Keratinocyte (primary cell): ENCODE results near the gene HPSE2. TPM values are rescaled to one million over a fixed set of nuclear protein-coding genes. Genes with fewer than 3 reads are reported as not detected.

Source experiments
- DNase-seq: peaks from one replicate; pipeline ENCODE4 v3.0.0-alpha.2; 2011; ENCODE audit warnings: low read depth, missing footprints, low spot score
- FAIRE-seq: peaks from 2 replicates; lab custom pipeline; 2011; peaks lifted over from hg19 to GRCh38; lab: Jason Lieb, UNC
- H2AFZ ChIP-seq: 2 replicates; pipeline ENCODE4 v1.6.0; 2012; ENCODE audit warnings: low read length, control low read depth, inconsistent platforms; ENCODE audit not compliant: control insufficient read depth
- H3K27ac ChIP-seq: 2 replicates; pipeline ENCODE4 v1.5.1; 2011; ENCODE audit warnings: low read length; ENCODE audit not compliant: control insufficient read depth, insufficient read depth
- H3K27me3 ChIP-seq: 3 replicates; pipeline ENCODE4 v1.6.0; 2011; ENCODE audit warnings: low read length; ENCODE audit not compliant: control insufficient read depth, insufficient read depth; ENCODE audit errors: extremely low read depth
- H3K36me3 ChIP-seq, 2 experiments: 2 replicates in 1 of 2; 3 replicates in 1 of 2; pipeline ENCODE4 v1.5.1; 2011; ENCODE audit warnings: low read length in 2 of 2, mild to moderate bottlenecking in 1 of 2; ENCODE audit not compliant: control insufficient read depth in 2 of 2, insufficient read depth in 2 of 2; ENCODE audit errors: extremely low read depth in 1 of 2
- H3K4me1 ChIP-seq: 3 replicates; pipeline ENCODE4 v1.5.1; 2011; ENCODE audit warnings: low read length; ENCODE audit not compliant: control insufficient read depth, insufficient read depth; ENCODE audit errors: extremely low read depth
- H3K4me2 ChIP-seq: 3 replicates; pipeline ENCODE4 v1.6.0; 2011; ENCODE audit warnings: low read depth, low read length; ENCODE audit not compliant: control insufficient read depth, insufficient read depth; ENCODE audit errors: extremely low read depth
- H3K4me3 ChIP-seq, 3 experiments: fragments of 200-600 bp in 1 of 3; sonication (generic) in 1 of 3; 2 replicates in 2 of 3; 3 replicates in 1 of 3; pipeline ENCODE4 v1.5.1; 2011 to 2016; ENCODE audit warnings: low read length in 3 of 3, mild to moderate bottlenecking in 3 of 3, control low read depth in 2 of 3, inconsistent platforms in 1 of 3, low read depth in 1 of 3, mixed read lengths in 1 of 3, mixed run types in 1 of 3, moderate library complexity in 1 of 3; ENCODE audit not compliant: control insufficient read depth in 2 of 3, insufficient read depth in 2 of 3; ENCODE audit errors: extremely low read depth in 1 of 3
- H3K79me2 ChIP-seq: 2 replicates; pipeline ENCODE4 v1.6.0; 2012; ENCODE audit warnings: low read length; ENCODE audit not compliant: control insufficient read depth, insufficient read depth
- H3K9ac ChIP-seq: 3 replicates; pipeline ENCODE4 v1.6.0; 2011; ENCODE audit warnings: low read length; ENCODE audit not compliant: control insufficient read depth, insufficient read depth; ENCODE audit errors: extremely low read depth
- H3K9me1 ChIP-seq: 3 replicates; pipeline ENCODE4 v1.6.0; 2011; ENCODE audit warnings: low read length; ENCODE audit not compliant: control insufficient read depth, insufficient read depth; ENCODE audit errors: extremely low read depth
- H3K9me3 ChIP-seq: 2 replicates; pipeline ENCODE4 v1.5.1; 2012; ENCODE audit warnings: low read depth, low read length; ENCODE audit not compliant: control insufficient read depth
- H4K20me1 ChIP-seq: 3 replicates; pipeline ENCODE4 v1.6.0; 2011; ENCODE audit warnings: low read length; ENCODE audit not compliant: control insufficient read depth, insufficient read depth; ENCODE audit errors: extremely low read depth
- CTCF ChIP-seq, 3 experiments: IDR thresholded peaks in 1 of 3; conservative IDR thresholded peaks in 1 of 3; optimal IDR thresholded peaks in 1 of 3; 2 replicates in 2 of 3; 3 replicates in 1 of 3; pipeline versions ENCODE3 to v1.5.1; 2011; ENCODE audit warnings: low read length in 3 of 3, mild to moderate bottlenecking in 3 of 3, moderate library complexity in 2 of 3, control low read depth in 1 of 3, inconsistent platforms in 1 of 3; ENCODE audit not compliant: insufficient read depth in 2 of 3; ENCODE audit errors: extremely low read depth in 1 of 3
- EZH2 ChIP-seq: IDR thresholded peaks from one replicate; pipeline ENCODE4 v1.6.1; 2012; ENCODE audit warnings: inconsistent platforms, mild to moderate bottlenecking, low read length, moderate library complexity
- dilution Hi-C: fragments of 300-500 bp; cut with MboI; formaldehyde crosslinking; loops from one replicate; pipeline ENCODE4 v1.7.0; 2020; ENCODE audit warnings: low sequenced_read_pairs; ENCODE audit not compliant: extremely low pct_ligation_motif_present
- polyA plus RNA-seq, 5 experiments: library from polyadenylated mRNA; depleted of rRNA in 3 of 5; stranded (reverse) in 3 of 5; stranded (forward) in 1 of 5; unstranded in 1 of 5; fragments of >200 nt; gene quantifications; 1 replicate in 1 of 5; 2 replicates in 3 of 5; 3 replicates in 1 of 5; pipeline versions ENCODE4 v1.2.1 to v1.2.3, GENCODE V29; 2011 to 2012; ENCODE audit warnings: missing spikeins in 2 of 5, low read depth in 1 of 5, low replicate concordance in 1 of 5

HPSE2 gene
- polyA plus RNA-seq, 1 donor (not counting 4 experiments of a cell fraction or from before 2014, with no cell fraction given) = 0.01 TPM

GRCh38 chr10:98920360-98920759 lies 315.3 kb downstream of the HPSE2 start:
- H4K20me1 ChIP-seq = no peaks in the 10 kb centered on the region
- no peaks in the 10 kb centered on the region for H3K36me3 ChIP-seq
- H3K27me3 ChIP-seq = no peaks in the 10 kb centered on the region
- H3K9me1 ChIP-seq = no peaks in the 10 kb centered on the region
- no peaks in the 10 kb centered on the region for H3K9me3 ChIP-seq
- no peaks in the 10 kb centered on the region for H3K79me2 ChIP-seq
- dilution Hi-C loops = no loop called here
- DNase-seq = no peak
- H3K4me1 ChIP-seq = no peaks in the 10 kb centered on the region
- H3K9ac ChIP-seq = no peak overlapping the region
- FAIRE-seq = no peak
- H3K4me3 ChIP-seq = no peak overlapping the region
- H3K4me2 ChIP-seq = no peak overlapping the region
- no peak for TF ChIP-seq EZH2
- TF ChIP-seq CTCF (optimal IDR thresholded peaks at IDR 0.05 in 1 of 3, IDR thresholded peaks at IDR 0.05 in 1 of 3, conservative IDR thresholded peaks at IDR 0.05 in 1 of 3; ENCODE audit: extremely low read depth in 1 of 3, insufficient read depth in 2 of 3, low read length in 3 of 3) = no peak
- H2AFZ ChIP-seq = no peak overlapping the region
- no peak overlapping the region for H3K27ac ChIP-seq

GRCh38 chr10:98919899-98920298 lies 315.8 kb downstream of the HPSE2 start:
- TF ChIP-seq CTCF (optimal IDR thresholded peaks at IDR 0.05 in 1 of 3, IDR thresholded peaks at IDR 0.05 in 1 of 3, conservative IDR thresholded peaks at IDR 0.05 in 1 of 3; ENCODE audit: extremely low read depth in 1 of 3, insufficient read depth in 2 of 3, low read length in 3 of 3) (no peak), EZH2 (no peak)
- DNase-seq = no peak
- Histone ChIP-seq H3K4me2 (no peak overlapping the region), H4K20me1 (no peaks in the 10 kb centered on the region), H3K4me1 (no peaks in the 10 kb centered on the region), H3K4me3 (no peak overlapping the region), H3K9me3 (no peaks in the 10 kb centered on the region), H3K79me2 (no peaks in the 10 kb centered on the region), H2AFZ (no peak overlapping the region), H3K27ac (no peak overlapping the region), H3K27me3 (no peaks in the 10 kb centered on the region), H3K36me3 (no peaks in the 10 kb centered on the region), H3K9ac (no peak overlapping the region), H3K9me1 (no peaks in the 10 kb centered on the region)
- dilution Hi-C loops = no loop called here
- FAIRE-seq = no peak
